PFSK-1 (cell line): ENCODE measurements around the gene MAPKBP1.

Source experiments
- POLR2AphosphoS5 ChIP-seq: IDR thresholded peaks from 2 replicates; pipeline ENCODE4 v1.6.1; 2012; ENCODE audit warnings: low read depth, mild to moderate bottlenecking, control low read depth, low read length, moderate library complexity
- TAF1 ChIP-seq: IDR thresholded peaks from 2 replicates; pipeline ENCODE4 v1.6.1; 2012; ENCODE audit warnings: low read length, control low read depth, borderline replicate concordance; ENCODE audit not compliant: insufficient read depth
- TF ChIP-seq, protein P1 (sequence below), 2 experiments: IDR thresholded peaks; 2 replicates each; pipeline versions ENCODE4 v1.6.1 to v1.8.0; 2011 to 2012; ENCODE audit warnings: low read depth in 2 of 2, low read length in 2 of 2, control low read depth in 1 of 2, inconsistent platforms in 1 of 2, mild to moderate bottlenecking in 1 of 2, moderate library complexity in 1 of 2; ENCODE audit not compliant: insufficient read depth in 1 of 2

DNA sequence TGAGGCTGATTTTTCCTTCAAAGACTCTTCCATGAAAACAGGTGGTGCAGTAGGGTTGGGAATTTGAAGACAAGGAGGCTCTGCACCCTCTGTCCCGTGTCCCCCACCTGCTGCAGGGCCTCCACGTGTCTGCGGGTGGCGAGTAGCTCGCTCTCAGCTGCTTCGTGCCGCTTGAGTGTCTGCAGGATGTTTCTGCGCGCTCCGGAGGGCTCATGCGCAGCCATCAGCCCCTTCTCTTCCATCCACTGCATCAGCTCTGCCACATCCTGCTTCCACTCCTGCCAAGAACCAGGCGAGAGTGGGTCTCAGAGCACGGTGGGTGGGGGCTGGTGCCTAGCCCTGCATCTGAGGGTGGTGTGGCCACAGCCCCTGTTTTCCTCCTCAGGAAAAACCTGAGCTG, 101.7 kb downstream of the MAPKBP1 start:
- TF ChIP-seq POLR2AphosphoS5 (no peak), TAF1 (no peak)
- TF ChIP-seq, protein P1, sequence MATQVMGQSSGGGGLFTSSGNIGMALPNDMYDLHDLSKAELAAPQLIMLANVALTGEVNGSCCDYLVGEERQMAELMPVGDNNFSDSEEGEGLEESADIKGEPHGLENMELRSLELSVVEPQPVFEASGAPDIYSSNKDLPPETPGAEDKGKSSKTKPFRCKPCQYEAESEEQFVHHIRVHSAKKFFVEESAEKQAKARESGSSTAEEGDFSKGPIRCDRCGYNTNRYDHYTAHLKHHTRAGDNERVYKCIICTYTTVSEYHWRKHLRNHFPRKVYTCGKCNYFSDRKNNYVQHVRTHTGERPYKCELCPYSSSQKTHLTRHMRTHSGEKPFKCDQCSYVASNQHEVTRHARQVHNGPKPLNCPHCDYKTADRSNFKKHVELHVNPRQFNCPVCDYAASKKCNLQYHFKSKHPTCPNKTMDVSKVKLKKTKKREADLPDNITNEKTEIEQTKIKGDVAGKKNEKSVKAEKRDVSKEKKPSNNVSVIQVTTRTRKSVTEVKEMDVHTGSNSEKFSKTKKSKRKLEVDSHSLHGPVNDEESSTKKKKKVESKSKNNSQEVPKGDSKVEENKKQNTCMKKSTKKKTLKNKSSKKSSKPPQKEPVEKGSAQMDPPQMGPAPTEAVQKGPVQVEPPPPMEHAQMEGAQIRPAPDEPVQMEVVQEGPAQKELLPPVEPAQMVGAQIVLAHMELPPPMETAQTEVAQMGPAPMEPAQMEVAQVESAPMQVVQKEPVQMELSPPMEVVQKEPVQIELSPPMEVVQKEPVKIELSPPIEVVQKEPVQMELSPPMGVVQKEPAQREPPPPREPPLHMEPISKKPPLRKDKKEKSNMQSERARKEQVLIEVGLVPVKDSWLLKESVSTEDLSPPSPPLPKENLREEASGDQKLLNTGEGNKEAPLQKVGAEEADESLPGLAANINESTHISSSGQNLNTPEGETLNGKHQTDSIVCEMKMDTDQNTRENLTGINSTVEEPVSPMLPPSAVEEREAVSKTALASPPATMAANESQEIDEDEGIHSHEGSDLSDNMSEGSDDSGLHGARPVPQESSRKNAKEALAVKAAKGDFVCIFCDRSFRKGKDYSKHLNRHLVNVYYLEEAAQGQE (IDR thresholded peaks at IDR 0.05; ENCODE audit: insufficient read depth in 1 of 2, low read depth in 2 of 2, low read length in 2 of 2), result no peak
